CD4-positive, alpha-beta T cell (primary cell): ENCODE measurements around the gene ARL5C. TPM values are rescaled to one million over a fixed set of nuclear protein-coding genes. Genes with fewer than 3 reads are reported as not detected.
A peak's percentile ranks its signal among the peaks of the same experiment; 100 is the strongest.

Experiments used
- ATAC-seq: fragments of 200-7000 bp; cut with Tn5 transposase; one replicate; pipeline ENCODE4 v1.10.0; 2022; ENCODE audit warnings: mild to moderate bottlenecking; ENCODE audit not compliant: poor library complexity
- CTCF ChIA-PET: fragments of 350-600 bp; sonication (Branson Sonifier 250); formaldehyde crosslinking; loops from one replicate; lab custom pipeline; 2021; ENCODE audit warnings: antibody characterized with exemption, inconsistent platforms; lab: Charles Lee
- POLR2A ChIA-PET: fragments of 350-600 bp; sonication (Branson Sonifier 250); formaldehyde crosslinking; loops from one replicate; lab custom pipeline; 2021; ENCODE audit warnings: antibody characterized with exemption, inconsistent platforms; lab: Charles Lee
- DNase-seq, 14 experiments: peaks; one replicate each; pipeline ENCODE4 v3.0.0-alpha.2; 2013 to 2020; ENCODE audit warnings: mixed read lengths in 2 of 14
- H3K27ac ChIP-seq, 2 donors: one replicate each; pipeline versions ENCODE4 v1.5.1 to v1.7.0; 2013; ENCODE audit warnings: low read length in 2 of 2, low read depth in 1 of 2, mild to moderate bottlenecking in 1 of 2
- H3K27me3 ChIP-seq, 2 experiments: 1 replicate in 1 of 2; 2 replicates in 1 of 2; pipeline versions ENCODE4 v1.6.1 to v1.7.0; 2013; ENCODE audit warnings: low read length in 2 of 2, control low read depth in 1 of 2, mild to moderate bottlenecking in 1 of 2, moderate library complexity in 1 of 2; ENCODE audit not compliant: insufficient read depth in 2 of 2, control insufficient read depth in 1 of 2
- H3K36me3 ChIP-seq: one replicate; pipeline ENCODE4 v1.6.1; 2013; ENCODE audit warnings: low read length, control low read depth; ENCODE audit not compliant: insufficient read depth
- H3K4me1 ChIP-seq: one replicate; pipeline ENCODE4 v1.6.1; 2013; ENCODE audit warnings: low read length, control low read depth; ENCODE audit not compliant: insufficient read depth
- H3K4me3 ChIP-seq: one replicate; pipeline ENCODE4 v1.5.1; 2013; ENCODE audit warnings: mild to moderate bottlenecking, low read length, moderate library complexity
- H3K9me3 ChIP-seq, 2 experiments: 1 replicate in 1 of 2; 2 replicates in 1 of 2; pipeline versions ENCODE4 v1.6.1 to v1.7.0; 2013; ENCODE audit warnings: low read length in 2 of 2, mild to moderate bottlenecking in 2 of 2, control low read depth in 1 of 2, moderate library complexity in 1 of 2; ENCODE audit not compliant: control insufficient read depth in 1 of 2, insufficient read depth in 1 of 2
- H3K27ac Mint-ChIP-seq: one replicate; pipeline ENCODE4 v1.8.0; 2020; ENCODE audit warnings: mixed read lengths
- H3K27me3 Mint-ChIP-seq: one replicate; pipeline ENCODE4 v1.8.0; 2021; ENCODE audit warnings: mixed read lengths
- H3K36me3 Mint-ChIP-seq: one replicate; pipeline ENCODE4 v1.8.0; 2021; ENCODE audit warnings: low read depth, mixed read lengths
- H3K4me1 Mint-ChIP-seq: one replicate; pipeline ENCODE4 v1.8.0; 2021; ENCODE audit warnings: low read depth, mixed read lengths
- H3K4me3 Mint-ChIP-seq: one replicate; pipeline ENCODE4 v1.8.0; 2020; ENCODE audit warnings: mild to moderate bottlenecking, mixed read lengths
- H3K9me3 Mint-ChIP-seq: one replicate; pipeline ENCODE4 v1.8.0; 2020; ENCODE audit warnings: mixed read lengths
- intact Hi-C, 2 experiments: fragments of 100-400 bp; cut with DNase I in 1 of 2; cut with micrococcal nuclease in 1 of 2; formaldehyde crosslinking; loops; one replicate each; pipeline versions ENCODE4 v1.15.1 to v1.9.0; 2023 to 2025; cut with DNase I, micrococcal nuclease
- total RNA-seq, 174 experiments: library from RNA in 2 of 174; stranded (reverse) in 2 of 174; gene quantifications; one replicate each; pipeline ENCODE4 v1.2.3 and lab custom pipeline; 2021 to 2026
- TF ChIP-seq, protein P1 (sequence below): fragments of 200-600 bp; IDR thresholded peaks from one replicate; pipeline ENCODE4 v1.8.0; 2022; ENCODE audit warnings: antibody characterized with exemption, mild to moderate bottlenecking

The ARL5C gene
- total RNA-seq, 2 experiments from 2014 or later: not detected

DNA sequence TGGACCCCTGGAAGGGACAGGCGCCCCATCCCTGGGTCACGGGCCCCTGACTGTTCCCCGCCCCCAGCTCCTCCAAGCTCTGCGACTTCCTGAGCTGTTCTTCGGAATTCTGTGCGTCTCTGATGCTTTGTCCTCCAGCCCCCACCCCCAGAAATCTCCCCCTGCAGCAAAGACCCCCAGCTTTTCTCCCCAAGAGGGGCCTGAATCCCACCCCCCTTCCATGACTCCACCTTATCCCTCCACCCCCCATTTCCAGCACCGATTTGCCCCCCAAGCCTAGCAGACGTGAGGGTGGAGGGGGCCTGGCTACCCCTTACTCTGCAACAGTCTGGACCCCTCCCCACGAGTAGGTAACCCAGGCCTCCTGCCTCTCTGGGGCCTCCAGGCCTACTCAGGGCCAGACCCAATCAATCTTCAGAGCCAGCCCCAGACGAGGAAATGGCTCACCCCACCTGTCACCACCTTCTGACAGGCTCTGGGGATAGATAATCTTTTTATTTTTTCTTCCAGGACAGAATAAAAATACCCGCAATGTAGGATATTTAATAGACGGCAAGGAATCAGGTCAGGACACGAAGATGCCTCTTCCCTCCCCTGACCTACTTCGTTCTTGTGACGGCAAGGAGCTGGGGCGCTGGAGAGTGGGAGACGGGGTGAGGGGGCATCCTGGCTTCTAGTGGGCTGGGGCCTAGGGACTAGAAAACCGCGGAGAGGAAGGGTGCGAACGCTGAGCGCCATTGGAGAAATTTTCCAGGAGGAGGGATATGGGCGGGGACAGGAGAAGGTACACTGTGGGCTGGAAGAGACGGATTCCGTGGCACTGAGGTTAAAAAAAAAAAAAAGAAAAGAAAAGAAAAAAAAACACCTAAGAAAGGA is 13.8 kb downstream of the ARL5C start:
- Mint-ChIP-seq H3K9me3 (no peaks in the 10 kb centered on the region), H3K27ac (peak overlapping the region; percentile 97), H3K4me1 (peaks cover 55% of the 10 kb centered on the region), H3K4me3 (peak overlapping the region; percentile 99), H3K36me3 (peaks cover 27% of the 10 kb centered on the region), H3K27me3 (peaks cover 19% of the 10 kb centered on the region)
- DNase-seq: peak in 11 of 14 experiments; percentile 21 to 70 (median 42)
- Histone ChIP-seq H3K27me3 (peaks cover 0 to 5% of the 10 kb centered on the region in 2 experiments), H3K4me3 (peak overlapping the region; percentile 94), H3K9me3 (no peaks in the 10 kb centered on the region), H3K36me3 (no peaks in the 10 kb centered on the region), H3K4me1 (peaks cover 55% of the 10 kb centered on the region), H3K27ac (peak overlapping the region; percentile 47 to 69)
- TF ChIP-seq, protein P1, sequence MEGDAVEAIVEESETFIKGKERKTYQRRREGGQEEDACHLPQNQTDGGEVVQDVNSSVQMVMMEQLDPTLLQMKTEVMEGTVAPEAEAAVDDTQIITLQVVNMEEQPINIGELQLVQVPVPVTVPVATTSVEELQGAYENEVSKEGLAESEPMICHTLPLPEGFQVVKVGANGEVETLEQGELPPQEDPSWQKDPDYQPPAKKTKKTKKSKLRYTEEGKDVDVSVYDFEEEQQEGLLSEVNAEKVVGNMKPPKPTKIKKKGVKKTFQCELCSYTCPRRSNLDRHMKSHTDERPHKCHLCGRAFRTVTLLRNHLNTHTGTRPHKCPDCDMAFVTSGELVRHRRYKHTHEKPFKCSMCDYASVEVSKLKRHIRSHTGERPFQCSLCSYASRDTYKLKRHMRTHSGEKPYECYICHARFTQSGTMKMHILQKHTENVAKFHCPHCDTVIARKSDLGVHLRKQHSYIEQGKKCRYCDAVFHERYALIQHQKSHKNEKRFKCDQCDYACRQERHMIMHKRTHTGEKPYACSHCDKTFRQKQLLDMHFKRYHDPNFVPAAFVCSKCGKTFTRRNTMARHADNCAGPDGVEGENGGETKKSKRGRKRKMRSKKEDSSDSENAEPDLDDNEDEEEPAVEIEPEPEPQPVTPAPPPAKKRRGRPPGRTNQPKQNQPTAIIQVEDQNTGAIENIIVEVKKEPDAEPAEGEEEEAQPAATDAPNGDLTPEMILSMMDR: no peak
- intact Hi-C loops: loop anchor here (2.0 to 10.0 kb wide), 4 partner anchors 55 to 475 kb away; partner anchors contain the start of genes PSMB3 (in 1 of the 2) and RPL23 (in 1 of the 2)
- ATAC-seq: peak; percentile 21
- ChIA-PET POLR2A (interaction anchor here (0.6 to 6.2 kb wide), 33 partner anchors 8 to 602 kb away, joined by 3 to 71 read pairs (median 7); partner anchors contain the start of genes ARL5C, FBXO47, LASP1 and MLLT6), CTCF (interaction anchor here (0.7 to 4.4 kb wide), 33 partner anchors 8 to 829 kb away, joined by 3 to 80 read pairs (median 4); partner anchors contain the start of genes ARL5C, CWC25, FBXO47 and LASP1)

- Histone ChIP-seq H3K36me3 (no peaks in the 10 kb centered on the region), H3K9me3 (no peaks in the 10 kb centered on the region), H3K27me3 (peaks cover 0 to 5% of the 10 kb centered on the region in 2 experiments), H3K4me1 (peaks cover 55% of the 10 kb centered on the region), H3K27ac (peak within 1 kb of the TSS in 1 of 2 donors; percentile 69), H3K4me3 (peak within 1 kb of the TSS; percentile 94)
- peaks cover 19% of the 10 kb centered on the region for H3K27me3 Mint-ChIP-seq
- peak within 1 kb of the TSS; percentile 97 for H3K27ac Mint-ChIP-seq
- intact Hi-C loops: loop anchor here (2.0 to 10.0 kb wide), 4 partner anchors 55 to 474 kb away; partner anchors contain the start of genes PSMB3 (in 1 of the 2) and RPL23 (in 1 of the 2)
- H3K9me3 Mint-ChIP-seq: no peaks in the 10 kb centered on the region
- peaks cover 55% of the 10 kb centered on the region for H3K4me1 Mint-ChIP-seq
- ATAC-seq: no peak
- POLR2A ChIA-PET: interaction anchor here (0.7 to 6.2 kb wide), 15 partner anchors 9 to 352 kb away, joined by 3 to 71 read pairs (median 6); partner anchors contain the start of genes ARL5C, LASP1, PIP4K2B and RPL19
- peak in 5 of 14 experiments; percentile 27 to 60 (median 37) for DNase-seq
- TF ChIP-seq, protein P1: no peak
- H3K36me3 Mint-ChIP-seq: peaks cover 27% of the 10 kb centered on the region
- peak within 1 kb of the TSS; percentile 99 for H3K4me3 Mint-ChIP-seq
- CTCF ChIA-PET: interaction anchor here (1.0 to 4.4 kb wide), 6 partner anchors 23 to 593 kb away, joined by 3 to 80 read pairs (median 5); no protein-coding TSS in a partner anchor
Observed at GRCh38 chr17:39151150-39151942, 14.6 kb downstream of the ARL5C start, which contains the start of gene PLXDC1. TSS of gene PLXDC1 (minus strand) at chr17:39151637. CDS start at chr17:39151437, 200 bp downstream.
